ENCODE measurements around the gene ZNF837. TPM values are rescaled to one million over a fixed set of nuclear protein-coding genes. Genes with fewer than 3 reads are reported as not detected.
A peak's percentile ranks its signal among the peaks of the same experiment; 100 is the strongest.

The ZNF837 gene
- total and polyA plus RNA-seq, 2 of the 13 experiments (the other 11 are each of a cell fraction or from before 2014, with no cell fraction given): 0.29 to 1.3 TPM

DNA sequence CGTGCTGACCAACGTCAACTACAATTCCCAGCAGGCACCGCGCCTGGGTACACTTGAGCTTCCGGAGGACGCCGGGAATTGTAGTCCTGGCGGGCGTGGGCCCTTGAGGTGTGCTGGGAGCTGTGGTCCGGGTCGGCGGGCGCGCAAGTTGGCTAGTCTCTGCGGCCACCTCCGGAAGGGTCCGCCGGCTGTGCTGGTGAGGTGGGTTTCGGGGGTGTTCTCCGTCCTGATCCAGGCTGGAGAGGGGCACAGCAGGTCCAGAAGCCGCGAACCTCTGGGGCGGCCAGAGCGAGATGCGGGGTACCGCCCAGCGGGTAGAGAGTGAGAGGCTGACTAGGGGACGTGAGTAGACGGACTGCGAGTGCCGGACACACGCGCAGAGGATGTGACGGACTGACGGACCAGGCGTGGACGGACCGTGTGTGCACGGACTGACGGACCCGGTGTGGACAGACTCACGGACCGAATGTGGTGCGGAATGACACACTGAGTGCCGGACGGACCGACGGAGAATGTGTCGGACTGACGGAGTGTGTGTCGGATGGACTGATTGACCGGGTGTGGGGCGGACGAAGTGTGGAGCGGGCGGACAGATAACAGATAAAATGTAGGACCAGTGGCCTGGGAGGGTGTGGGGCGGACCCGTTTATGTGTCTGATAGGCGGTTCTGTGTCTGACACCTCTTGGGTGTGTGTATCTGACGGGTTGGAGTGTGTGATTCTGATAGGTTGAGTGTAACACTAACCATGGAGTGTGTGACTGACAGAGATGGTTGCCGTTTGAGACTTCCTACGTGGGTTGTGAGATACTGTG, 53.7 kb downstream of the ZNF837 start, which contains the start of gene ZSCAN22 (continued):
- TF ChIP-seq, protein P1, sequence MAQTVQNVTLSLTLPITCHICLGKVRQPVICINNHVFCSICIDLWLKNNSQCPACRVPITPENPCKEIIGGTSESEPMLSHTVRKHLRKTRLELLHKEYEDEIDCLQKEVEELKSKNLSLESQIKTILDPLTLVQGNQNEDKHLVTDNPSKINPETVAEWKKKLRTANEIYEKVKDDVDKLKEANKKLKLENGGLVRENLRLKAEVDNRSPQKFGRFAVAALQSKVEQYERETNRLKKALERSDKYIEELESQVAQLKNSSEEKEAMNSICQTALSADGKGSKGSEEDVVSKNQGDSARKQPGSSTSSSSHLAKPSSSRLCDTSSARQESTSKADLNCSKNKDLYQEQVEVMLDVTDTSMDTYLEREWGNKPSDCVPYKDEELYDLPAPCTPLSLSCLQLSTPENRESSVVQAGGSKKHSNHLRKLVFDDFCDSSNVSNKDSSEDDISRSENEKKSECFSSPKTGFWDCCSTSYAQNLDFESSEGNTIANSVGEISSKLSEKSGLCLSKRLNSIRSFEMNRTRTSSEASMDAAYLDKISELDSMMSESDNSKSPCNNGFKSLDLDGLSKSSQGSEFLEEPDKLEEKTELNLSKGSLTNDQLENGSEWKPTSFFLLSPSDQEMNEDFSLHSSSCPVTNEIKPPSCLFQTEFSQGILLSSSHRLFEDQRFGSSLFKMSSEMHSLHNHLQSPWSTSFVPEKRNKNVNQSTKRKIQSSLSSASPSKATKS (CRISPR knock-in tag; IDR thresholded peaks at IDR 0.05): no peak
- TF ChIP-seq ZNF431 (CRISPR knock-in tag; IDR thresholded peaks at IDR 0.05; ENCODE audit: borderline replicate concordance, low read depth): 0 out of 2 replicates have a peak, but pooled peaks have one; percentile 35
- TF ChIP-seq ZSCAN30 (CRISPR knock-in tag; IDR thresholded peaks at IDR 0.05): no peak
- peak; percentile 90 for TF ChIP-seq RBFOX2 (IDR thresholded peaks at IDR 0.05; ENCODE audit: low read depth, low read length)
- no peak for TF ChIP-seq REXO4 (CRISPR knock-in tag; IDR thresholded peaks at IDR 0.05; ENCODE audit: borderline replicate concordance)
- no peak for TF ChIP-seq ATF7-NPFF (CRISPR knock-in tag; IDR thresholded peaks at IDR 0.05; ENCODE audit: low read depth)
- no peak for TF ChIP-seq DPF2 (CRISPR knock-in tag; IDR thresholded peaks at IDR 0.05; ENCODE audit: borderline replicate concordance, low read depth)
- TF ChIP-seq TP53 (CRISPR knock-in tag; conservative IDR thresholded peaks at IDR 0.05): no peak
- no peak for TF ChIP-seq NBN (conservative IDR thresholded peaks at IDR 0.05)
- TF ChIP-seq NCOR1 (IDR thresholded peaks at IDR 0.05; ENCODE audit: borderline replicate concordance, low read length): 0 out of 2 replicates have a peak, but pooled peaks have one; percentile 53
- TF ChIP-seq ZFYVE20 (CRISPR knock-in tag; IDR thresholded peaks at IDR 0.05; ENCODE audit: borderline replicate concordance, low read depth): 0 out of 2 replicates have a peak, but pooled peaks have one; percentile 87
- TF ChIP-seq ZNF776 (CRISPR knock-in tag; IDR thresholded peaks at IDR 0.05): peak; percentile 19; the same call in 1 of the 2 replicates
- peak; percentile 92 for TF ChIP-seq MYC (CRISPR knock-in tag; IDR thresholded peaks at IDR 0.05; ENCODE audit: borderline replicate concordance)
- TF ChIP-seq ZNF512B (CRISPR knock-in tag; IDR thresholded peaks at IDR 0.05; ENCODE audit: borderline replicate concordance): no peak
- no peak for TF ChIP-seq AHR (CRISPR knock-in tag; IDR thresholded peaks at IDR 0.05)
- peak; percentile 86 for TF ChIP-seq ZNF605 (CRISPR knock-in tag; IDR thresholded peaks at IDR 0.05)
- no peak; the same call in 1 of the 2 replicates for TF ChIP-seq BORCS8-MEF2B (CRISPR knock-in tag; IDR thresholded peaks at IDR 0.05)
- 0 out of 2 replicates have a peak, but pooled peaks have one; percentile 23 for TF ChIP-seq ONECUT2 (CRISPR knock-in tag; IDR thresholded peaks at IDR 0.05)
- no peak for TF ChIP-seq ZSCAN9 (CRISPR knock-in tag; IDR thresholded peaks at IDR 0.05; ENCODE audit: borderline replicate concordance)
- TF ChIP-seq ELF4 (CRISPR knock-in tag; IDR thresholded peaks at IDR 0.05; ENCODE audit: borderline replicate concordance): no peak
- TF ChIP-seq ZSCAN20 (CRISPR knock-in tag; IDR thresholded peaks at IDR 0.05; ENCODE audit: borderline replicate concordance): no peak
- TF ChIP-seq ZNF335 (CRISPR knock-in tag; IDR thresholded peaks at IDR 0.05): peak; percentile 88
- no peak for TF ChIP-seq HIC2 (CRISPR knock-in tag; IDR thresholded peaks at IDR 0.05; ENCODE audit: low read depth)
